ENCODE results near the gene VEGFA.

GRCh38 chr6:43775535-43775885 lies 5.5 kb downstream of the VEGFA start:
- TF ChIP-seq POLR2A (IDR thresholded peaks at IDR 0.05) = no peak
- TF ChIP-seq, protein P1, sequence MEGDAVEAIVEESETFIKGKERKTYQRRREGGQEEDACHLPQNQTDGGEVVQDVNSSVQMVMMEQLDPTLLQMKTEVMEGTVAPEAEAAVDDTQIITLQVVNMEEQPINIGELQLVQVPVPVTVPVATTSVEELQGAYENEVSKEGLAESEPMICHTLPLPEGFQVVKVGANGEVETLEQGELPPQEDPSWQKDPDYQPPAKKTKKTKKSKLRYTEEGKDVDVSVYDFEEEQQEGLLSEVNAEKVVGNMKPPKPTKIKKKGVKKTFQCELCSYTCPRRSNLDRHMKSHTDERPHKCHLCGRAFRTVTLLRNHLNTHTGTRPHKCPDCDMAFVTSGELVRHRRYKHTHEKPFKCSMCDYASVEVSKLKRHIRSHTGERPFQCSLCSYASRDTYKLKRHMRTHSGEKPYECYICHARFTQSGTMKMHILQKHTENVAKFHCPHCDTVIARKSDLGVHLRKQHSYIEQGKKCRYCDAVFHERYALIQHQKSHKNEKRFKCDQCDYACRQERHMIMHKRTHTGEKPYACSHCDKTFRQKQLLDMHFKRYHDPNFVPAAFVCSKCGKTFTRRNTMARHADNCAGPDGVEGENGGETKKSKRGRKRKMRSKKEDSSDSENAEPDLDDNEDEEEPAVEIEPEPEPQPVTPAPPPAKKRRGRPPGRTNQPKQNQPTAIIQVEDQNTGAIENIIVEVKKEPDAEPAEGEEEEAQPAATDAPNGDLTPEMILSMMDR (IDR thresholded peaks at IDR 0.05) = no peak
